AML-193 (cell line): ENCODE results near the gene RAD51D.
A peak's percentile ranks its signal among the peaks of the same experiment; 100 is the strongest.
"Not testable (repeated sequence)": the region's sequence is repeated elsewhere in the genome, so short reads cannot be mapped to it uniquely, and the experiment has no call there.

ENCODE experiments used
- DNase-seq, 2 experiments: peaks; one replicate each; lab custom pipeline; 2025; lab: John Stamatoyannopoulos, UW

RAD51D gene

DNA sequence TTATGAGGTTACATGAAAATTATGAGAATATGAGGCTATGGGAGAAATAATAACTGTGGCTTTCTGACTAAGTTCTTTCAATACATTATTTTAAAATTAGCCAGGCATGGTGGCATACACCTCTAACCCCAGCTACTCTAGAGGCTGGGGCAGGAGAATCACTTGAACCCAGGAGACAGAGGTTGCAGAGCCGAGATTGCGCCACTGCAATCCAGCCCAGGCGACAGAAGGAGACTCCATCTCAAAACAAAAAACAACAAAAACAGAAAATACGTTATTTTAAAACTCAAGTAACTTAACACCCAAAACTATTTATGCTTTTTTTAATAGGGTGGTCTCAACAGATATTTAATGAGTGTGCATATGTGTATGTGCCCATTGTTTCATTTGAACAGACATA, 53.8 kb downstream of the RAD51D start:
- DNase-seq = no peak

DNA sequence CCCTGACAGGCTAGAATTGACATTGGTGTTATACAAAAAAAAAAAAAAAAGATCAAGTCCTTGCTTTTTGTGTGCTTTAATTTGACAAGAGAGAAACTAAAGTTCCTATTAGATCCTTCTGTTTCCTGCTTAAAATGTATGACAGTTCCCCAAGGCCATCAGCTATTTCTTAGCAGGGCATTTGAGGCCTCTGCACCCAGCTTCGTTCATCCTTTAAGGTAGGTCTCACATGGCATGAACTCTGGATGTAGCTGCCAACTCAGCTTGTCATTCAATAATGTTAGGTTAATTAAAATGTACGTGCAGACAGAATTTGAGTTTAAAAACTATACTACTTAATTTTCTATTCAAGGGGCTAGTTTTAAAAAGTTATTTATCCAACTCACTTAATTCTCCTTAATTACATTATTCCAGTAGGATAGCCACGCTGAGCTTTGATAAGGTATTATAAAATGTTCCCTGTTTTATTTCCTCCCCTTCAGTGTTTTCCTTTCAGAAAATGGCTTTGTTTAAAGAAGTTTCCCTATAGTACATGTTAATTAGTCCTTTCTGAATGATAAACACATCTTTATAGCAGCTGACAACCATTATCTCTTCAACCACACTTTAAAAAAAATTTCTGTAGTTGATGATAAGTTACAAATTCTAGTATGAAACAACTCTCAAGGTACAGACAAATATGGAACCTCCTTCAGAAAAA, 55.0 kb downstream of the RAD51D start:
- DNase-seq = no peak

DNA sequence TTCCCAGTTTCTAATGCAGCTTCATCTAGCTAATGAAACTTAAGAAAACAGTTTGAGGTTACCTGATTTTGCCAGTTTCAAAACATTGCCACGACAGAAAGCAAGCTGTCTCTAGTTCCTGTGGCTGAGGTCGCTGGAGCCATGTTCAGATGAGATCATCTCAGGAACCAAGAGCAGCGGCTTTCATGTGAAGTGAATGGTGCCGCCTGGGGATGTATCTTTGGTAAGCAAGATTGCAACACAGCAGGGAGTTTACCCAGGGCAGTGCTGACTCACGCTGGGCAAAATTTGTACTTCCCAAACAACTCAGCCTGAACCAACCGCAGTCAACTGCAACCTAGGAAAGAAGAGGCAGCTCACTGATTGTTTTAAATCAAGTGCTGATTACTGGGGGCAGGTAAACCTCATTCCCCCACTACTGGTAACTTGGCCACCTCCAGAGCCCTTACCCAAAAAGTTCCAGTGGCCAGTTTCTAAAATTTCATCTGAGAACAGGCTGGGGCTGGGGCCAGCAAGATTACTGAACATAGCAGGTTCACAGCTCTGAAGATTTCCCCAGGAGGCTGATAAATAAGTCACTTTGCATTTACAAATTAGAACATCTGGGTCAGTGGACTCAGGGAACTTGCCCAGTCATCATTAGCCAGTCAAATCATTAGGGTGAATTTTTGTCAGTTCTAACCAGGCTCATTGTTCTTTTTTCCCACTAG, 56.0 kb downstream of the RAD51D start, which contains the start of gene RFFL:
Gene RFFL, minus strand, starts transcription at position 194 of the 710 bp plus-strand sequence. CDS start 37,154 bp downstream, outside the sequence.
- peak; percentile 100 for DNase-seq

DNA sequence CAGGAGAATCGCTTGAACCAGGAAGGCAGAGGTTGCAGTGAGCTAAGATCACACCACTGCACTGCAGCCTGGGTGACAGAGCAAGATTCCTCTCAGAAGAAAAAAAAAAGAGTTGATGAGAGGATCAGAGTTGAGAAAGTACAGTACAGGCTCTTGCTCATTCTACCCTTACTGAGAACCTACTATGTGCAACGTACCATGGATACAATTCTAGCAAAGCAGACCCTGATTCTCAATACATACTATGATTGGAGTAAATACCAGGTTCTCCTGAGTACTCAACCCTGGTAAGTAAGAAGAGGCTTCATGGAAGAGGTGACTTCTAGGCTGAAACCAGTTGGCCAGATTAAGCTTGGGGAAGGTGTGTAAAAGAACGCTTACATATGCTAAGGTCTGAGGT, 57.4 kb downstream of the RAD51D start:
- DNase-seq = no peak

DNA sequence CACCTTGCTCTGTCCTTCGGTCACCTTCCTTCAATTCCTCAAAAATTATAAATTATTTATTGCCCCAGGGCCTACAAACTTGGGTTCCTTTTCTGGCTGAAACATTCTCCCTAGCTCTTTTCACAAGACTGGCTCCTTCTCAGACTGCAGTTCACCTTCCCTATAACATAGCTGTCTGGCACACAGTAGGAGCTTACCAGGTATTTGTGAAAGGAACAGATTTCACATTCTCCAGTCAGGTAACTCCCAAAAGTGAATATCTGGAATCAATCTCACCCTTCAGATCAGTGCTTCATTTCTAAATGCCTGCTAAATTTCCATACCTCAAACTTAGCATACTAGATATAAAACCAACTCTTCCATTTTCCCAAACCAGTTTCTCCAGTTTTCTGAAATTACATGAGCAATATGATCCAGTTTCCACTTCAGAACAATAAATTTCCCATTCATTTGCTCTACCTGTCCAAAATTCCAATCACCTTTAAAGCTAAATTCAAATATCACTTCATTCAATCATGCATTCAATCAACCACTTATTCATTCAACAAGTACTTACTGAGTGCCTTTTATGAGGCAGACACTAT, 62.2 kb downstream of the RAD51D start:
- no peak for DNase-seq

DNA sequence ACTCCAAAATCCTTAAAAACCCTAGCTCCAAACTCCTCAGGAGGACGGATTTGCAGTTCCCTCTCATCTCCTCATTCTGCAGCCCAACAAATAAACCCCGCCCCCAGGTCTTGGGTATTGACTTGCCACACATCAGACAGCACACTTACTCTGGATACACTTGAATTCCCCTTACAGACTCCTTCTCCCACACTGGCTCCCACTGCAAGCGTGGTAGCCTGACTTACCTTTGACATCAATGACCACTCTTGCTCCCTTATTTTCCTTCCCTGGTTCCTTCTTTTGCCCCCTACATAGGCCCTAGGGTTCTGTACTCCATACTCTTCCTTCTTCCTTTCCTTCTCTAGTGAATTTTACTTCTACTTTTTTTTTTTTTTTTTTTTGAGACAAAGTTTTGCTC, 63.6 kb downstream of the RAD51D start:
- DNase-seq = no peak

DNA sequence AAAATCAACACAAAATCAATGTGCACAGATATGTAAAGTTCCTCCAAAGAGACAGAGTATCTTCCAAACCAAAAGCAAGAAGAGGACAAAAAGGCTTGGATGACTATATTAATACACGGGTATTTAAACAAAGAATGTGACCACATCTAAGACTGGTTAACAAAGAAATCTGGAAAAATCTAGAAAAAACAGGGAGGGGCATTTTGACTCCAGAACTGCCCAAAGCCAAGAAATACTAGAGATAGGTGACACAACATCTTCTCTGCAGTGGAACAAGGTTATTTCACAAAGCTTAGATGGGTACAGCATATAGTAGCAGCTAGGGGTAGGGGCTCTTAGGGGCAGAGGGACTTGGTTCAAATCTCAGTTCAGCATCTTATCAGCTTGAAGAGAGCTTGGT, 66.5 kb downstream of the RAD51D start:
- DNase-seq = no peak

DNA sequence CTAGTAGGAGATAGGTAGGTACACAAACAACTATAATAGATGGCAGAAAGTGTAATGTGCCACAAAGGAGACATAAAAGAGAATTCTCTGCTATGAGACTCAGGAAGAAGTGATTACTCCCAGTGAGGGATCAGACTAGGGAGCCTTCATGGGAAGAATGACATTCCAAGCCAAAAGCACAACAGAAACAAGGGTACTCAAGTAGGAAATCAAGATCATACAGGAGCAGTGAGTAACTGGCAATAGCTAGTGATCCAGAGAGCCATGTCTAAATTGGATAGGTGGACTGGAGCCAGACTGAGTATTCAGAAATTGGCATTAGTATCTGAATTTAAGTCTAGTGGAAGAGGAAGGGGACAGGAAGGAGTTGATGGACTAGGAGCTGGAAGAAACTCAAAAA, 66.9 kb downstream of the RAD51D start:
- no peak for DNase-seq

DNA sequence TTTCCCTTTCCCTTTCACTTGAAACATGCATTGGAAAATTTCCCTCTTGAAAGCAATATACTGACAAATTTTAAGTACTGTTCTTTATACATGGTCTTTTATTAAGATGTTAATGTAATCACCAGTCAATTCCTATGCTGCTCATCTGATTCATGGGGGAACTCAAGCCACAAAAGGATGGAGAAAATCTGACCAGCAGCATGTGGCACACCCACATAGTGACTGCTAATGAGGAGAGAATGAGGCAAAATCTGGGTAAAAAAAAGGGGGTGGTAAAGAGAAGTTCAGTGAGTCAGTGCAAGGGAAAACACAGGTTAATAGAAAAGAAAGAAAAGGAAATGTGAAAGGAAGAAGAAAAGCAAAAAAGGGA, 67.4 kb downstream of the RAD51D start:
- no peak for DNase-seq

DNA sequence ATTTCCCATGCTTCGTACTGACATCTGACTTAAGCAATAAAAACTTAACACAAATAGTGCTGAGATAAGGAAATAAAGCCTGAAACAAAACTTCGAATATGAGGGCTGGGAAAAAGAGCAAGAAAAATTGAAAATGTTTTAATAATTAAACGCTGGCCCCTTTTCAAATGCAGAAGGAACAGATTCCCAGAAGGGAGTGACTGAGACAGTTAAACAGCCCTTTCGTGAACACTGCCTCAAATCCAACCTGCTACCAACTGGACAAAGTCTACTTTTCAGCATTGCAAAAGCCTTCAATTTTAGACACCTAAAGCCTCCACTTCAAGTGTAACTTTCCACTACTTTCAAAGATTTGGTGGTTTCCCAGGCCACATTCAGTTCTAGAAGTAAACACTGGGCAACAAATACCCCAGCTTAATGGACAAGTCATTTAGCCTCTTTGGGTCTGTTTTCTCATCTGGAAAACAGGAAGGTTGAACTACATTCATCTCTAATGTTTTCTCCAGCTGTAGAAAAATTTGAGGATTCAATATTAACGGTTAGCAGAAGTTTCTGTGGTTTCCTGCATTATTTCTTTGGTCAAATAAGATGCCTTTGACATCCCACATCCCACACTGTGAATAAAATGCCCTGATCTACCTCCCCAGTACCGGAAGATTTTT, 68.0 kb downstream of the RAD51D start:
- peak; percentile 49 to 55 for DNase-seq

DNA sequence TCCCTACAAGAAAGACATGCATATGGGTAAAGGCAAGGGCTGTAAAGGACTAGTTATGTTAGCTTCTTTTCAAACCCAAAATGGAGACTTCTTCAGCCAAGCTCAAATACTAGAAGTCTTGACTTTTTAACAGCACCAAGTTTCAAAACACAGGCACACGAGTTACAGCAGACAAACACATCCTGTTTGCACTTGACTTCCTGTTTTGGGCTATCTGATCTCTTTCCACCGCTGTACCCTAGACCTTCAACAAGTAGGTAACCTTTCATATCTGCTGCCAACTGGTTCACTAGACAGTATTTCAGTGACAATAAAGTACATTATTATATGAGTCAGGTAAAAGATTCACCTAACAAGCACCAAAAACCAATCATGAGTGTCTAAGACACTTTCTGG, 68.5 kb downstream of the RAD51D start:
- peak; percentile 86 to 91 for DNase-seq

DNA sequence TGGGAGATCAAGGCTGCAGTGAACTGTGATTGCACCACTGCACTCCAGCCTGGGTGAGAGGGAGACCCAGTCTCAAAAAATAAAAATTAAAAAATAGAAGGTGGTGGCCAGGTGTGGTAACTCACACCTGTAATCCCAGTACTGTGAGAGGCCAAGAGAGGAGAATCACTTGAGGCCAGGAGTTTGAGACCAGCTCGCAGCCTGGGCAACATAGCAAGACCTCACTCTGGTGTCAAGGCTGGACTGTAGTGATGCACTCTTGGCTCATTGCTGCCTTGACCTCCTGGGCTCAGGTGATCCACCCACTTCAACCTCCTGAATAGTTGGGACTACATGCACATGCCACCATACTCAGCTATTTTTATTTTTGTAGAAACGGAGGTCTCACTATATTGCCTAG, 69.5 kb downstream of the RAD51D start:
- no peak for DNase-seq

DNA sequence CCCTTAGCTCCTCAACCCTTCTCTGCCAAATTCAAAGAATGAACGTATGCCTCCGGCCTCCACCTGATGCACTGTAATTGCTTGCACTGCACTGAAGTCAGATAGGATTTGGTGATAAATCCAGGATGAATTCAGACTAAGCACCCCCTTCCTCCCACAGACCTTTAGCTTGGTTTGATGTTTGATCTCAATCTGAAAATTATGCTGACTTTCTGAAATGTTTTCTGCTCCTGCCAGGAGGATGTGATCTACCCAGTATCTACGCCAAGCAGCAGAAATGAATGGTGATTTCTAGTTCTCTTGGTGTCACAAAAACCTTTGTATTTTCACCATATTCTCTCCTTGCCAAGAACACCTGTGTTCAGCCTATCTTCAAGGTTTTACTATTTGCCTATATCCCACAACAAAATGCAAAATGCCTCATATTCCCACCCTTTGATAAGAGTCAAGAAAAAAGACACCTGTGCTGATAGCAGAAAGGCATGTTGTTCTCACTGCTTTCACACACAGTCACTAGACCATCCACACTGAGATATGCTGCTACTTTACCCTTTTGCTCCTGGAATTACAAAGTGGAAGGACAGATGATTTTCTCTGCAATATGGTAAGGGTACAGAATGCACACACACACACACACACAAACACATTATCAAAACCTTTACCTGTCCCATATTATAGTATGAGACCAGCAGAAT, 70.8 kb downstream of the RAD51D start:
- DNase-seq = no peak

DNA sequence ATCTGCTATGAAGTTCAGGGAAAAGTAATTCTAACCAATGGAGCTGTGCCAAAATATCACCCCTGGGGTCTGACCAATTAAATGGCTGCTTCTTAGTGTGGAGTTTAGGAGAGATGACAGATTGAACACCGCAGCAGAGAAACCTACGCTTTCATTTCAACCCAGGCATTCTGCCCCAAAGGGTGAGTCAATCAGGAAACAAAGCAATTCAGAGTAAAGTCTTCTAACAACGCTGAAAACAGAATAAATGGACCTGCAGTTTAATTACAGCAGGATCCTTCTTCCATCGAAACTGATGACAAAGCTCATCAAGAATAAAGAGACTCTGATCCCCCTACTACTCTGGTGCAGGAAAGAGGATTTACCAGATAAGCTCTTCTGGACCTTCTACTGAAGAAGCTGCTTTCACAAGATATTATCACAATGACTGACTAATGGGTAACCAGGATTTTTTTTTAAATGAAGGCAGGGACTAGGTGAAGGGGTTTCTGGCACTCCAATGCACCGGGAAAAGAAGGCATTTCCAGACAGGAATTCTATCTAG, 72.8 kb downstream of the RAD51D start:
- peak in 1 of 2 experiments; percentile 28 for DNase-seq

DNA sequence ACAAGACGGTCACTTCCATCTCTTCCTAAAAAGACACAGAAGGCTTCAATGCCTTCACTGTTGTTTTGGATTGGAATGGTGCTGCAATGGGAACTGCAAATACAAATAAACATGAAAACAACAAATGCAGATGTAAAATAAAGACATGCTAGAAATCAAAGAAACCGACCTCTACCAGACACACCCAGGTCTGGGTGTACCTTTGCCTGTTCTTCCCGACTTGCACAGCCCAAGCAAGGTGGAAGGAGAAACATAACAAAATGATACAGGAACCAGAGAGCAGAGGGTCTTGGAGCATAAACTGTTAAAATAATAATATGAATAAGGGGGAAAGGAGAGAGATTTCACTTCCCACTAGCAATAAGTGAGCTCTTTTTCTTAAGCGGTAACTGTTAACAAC, 73.4 kb downstream of the RAD51D start:
- no peak for DNase-seq

DNA sequence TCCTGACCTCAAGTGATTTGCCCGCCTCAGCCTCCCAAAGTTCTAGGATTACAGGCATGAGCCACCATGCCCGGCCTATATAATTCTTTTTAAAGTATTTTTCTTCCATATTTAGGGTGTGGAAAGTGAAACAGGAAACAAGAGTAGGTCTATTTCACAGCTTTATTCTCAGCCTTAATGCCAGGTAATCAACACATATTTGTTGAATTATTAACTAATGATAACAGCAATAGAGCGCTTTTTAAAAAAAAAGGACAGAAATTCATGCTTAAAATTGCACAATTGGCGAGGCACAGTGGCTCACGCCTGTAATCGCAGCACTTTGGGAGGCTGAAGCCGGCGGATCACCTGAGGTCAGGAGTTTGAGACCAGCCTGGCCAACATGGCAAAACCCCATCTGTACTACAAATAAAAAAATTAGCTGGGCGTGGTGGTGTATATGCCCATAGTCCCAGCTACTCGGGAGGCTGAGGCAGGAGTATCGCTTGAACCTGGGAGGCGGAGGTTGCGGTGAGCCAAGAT, 74.1 kb downstream of the RAD51D start:
- DNase-seq = not testable (repeated sequence)

DNA sequence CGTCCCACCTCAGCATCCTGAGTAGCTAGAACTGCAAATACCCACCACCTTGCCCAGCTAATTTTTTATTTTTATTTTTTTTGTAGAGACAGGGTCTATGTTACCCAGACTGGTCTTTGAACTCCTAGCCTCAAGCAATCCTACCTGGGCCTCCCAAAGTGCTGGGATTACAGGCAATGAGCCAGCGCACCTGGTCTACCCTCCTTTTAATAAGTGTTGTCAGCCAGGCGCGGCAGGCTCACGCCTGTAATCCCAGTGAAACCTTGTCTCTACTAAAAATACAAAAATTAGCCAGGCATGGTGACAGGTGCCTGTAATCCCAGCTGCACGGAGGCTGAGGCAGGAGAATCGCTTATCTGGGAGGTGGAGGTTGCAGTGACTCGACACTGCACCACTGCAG, 75.5 kb downstream of the RAD51D start:
- DNase-seq = no peak
